ENCODE measurements around the gene CREG2.

Gene CREG2

DNA sequence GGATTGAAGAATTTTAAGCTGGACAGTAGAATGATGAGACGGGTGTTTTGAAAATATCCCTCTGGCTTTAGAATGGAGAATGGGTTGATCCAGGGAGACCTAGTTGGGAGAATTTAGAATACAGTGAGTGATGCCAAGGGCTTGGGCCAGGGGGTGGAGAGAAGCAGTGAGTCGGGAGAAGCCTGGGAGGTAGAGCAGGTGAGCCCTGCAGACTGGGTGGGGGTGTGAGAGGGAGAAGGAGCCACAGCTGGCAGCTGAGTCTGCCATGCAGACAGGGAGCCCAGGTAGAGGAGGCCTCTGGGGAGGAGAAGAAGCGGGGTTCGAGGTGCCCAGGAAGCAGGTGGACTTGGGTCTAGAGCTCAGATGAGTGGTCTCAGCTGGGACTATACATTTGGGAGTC, 18.2 kb downstream of the CREG2 start:
- no peak overlapping the region for H2BK120ac ChIP-seq (ENCODE audit: low read depth, low read length)
- peaks cover 11 to 35% of the 10 kb centered on the region in 2 experiments for H3K27me3 ChIP-seq (ENCODE audit: control insufficient read depth in 1 of 2, insufficient read depth in 1 of 2, low read length in 2 of 2)
- H3K14ac ChIP-seq (ENCODE audit: low read length in 2 of 2) = no peak overlapping the region
- no peak for DNase-seq
- H3K79me1 ChIP-seq (replicated peaks; ENCODE audit: low read length, poor library complexity, severe bottlenecking) = no peaks in the 10 kb centered on the region
- H3K4me1 ChIP-seq (ENCODE audit: control insufficient read depth, insufficient read depth, low read depth, low read length) = no peaks in the 10 kb centered on the region
- H2AFZ ChIP-seq (ENCODE audit: low read depth, low read length) = no peak overlapping the region
- no peak overlapping the region for H4K91ac ChIP-seq (ENCODE audit: low read length)
- no peak overlapping the region for H3K27ac ChIP-seq (ENCODE audit: low read length, poor library complexity, severe bottlenecking)
- H3K4me2 ChIP-seq (ENCODE audit: low read length, poor library complexity, severe bottlenecking) = no peak overlapping the region
- H3K4me3 ChIP-seq (ENCODE audit: insufficient read depth in 1 of 2, low read depth in 1 of 2, low read length in 2 of 2) = no peak overlapping the region
- no peaks in the 10 kb centered on the region for H3K9me3 ChIP-seq (ENCODE audit: control insufficient read depth, low read length)
- no peak overlapping the region for H2BK12ac ChIP-seq (ENCODE audit: low read length in 2 of 2)
- H2AK5ac ChIP-seq (ENCODE audit: low read length, severe bottlenecking) = no peak overlapping the region
- H3K4ac ChIP-seq (ENCODE audit: low read depth in 1 of 2, low read length in 2 of 2) = no peak overlapping the region
- no peak overlapping the region for H3K9ac ChIP-seq (ENCODE audit: low read length)
- H3K18ac ChIP-seq (ENCODE audit: low read depth in 1 of 2, low read length in 2 of 2) = no peak overlapping the region
- no peak overlapping the region for H4K8ac ChIP-seq (ENCODE audit: low read length)
- no peaks in the 10 kb centered on the region for H3K36me3 ChIP-seq (ENCODE audit: control insufficient read depth in 1 of 2, insufficient read depth in 2 of 2, low read depth in 1 of 2, low read length in 2 of 2)
- H3K23ac ChIP-seq (ENCODE audit: low read length in 2 of 2) = no peak overlapping the region
- 93% methylated on average over 4 of the region's 4 CpGs for WGBS
- H2BK5ac ChIP-seq (ENCODE audit: low read depth, low read length, poor library complexity, severe bottlenecking) = no peak overlapping the region
- no peak overlapping the region for H2BK15ac ChIP-seq (ENCODE audit: low read depth, poor library complexity, severe bottlenecking)

DNA sequence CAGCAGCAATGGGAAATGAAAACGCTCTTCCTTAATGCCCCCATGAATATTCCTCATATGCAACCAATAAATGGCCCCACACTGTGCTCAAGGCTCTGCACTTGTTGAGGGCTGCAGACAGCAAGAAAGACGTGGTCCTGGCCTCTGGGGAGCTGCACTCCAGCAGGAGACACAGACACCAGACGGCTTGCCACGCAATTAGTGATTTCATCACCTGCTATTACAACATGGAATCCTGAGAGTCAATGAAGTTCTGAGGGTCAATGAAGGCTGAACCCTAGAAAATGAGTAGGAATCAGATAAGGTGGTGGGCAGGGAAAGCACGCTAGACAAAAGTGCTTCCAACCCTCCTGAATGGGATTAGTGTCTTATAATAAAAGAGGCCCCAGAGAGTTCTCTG, 18.9 kb downstream of the CREG2 start:
- WGBS = 84% methylated on average over 4 of the region's 5 CpGs
- Histone ChIP-seq H3K4me2 (ENCODE audit: low read length, poor library complexity, severe bottlenecking) (no peak overlapping the region), H2BK5ac (ENCODE audit: low read depth, low read length, poor library complexity, severe bottlenecking) (no peak overlapping the region), H3K23ac (ENCODE audit: low read length in 2 of 2) (no peak overlapping the region), H3K4me3 (ENCODE audit: insufficient read depth in 1 of 2, low read depth in 1 of 2, low read length in 2 of 2) (no peak overlapping the region), H3K79me1 (replicated peaks; ENCODE audit: low read length, poor library complexity, severe bottlenecking) (no peaks in the 10 kb centered on the region), H2BK12ac (ENCODE audit: low read length in 2 of 2) (no peak overlapping the region), H4K91ac (ENCODE audit: low read length) (no peak overlapping the region), H2BK120ac (ENCODE audit: low read depth, low read length) (no peak overlapping the region), H3K4ac (ENCODE audit: low read depth in 1 of 2, low read length in 2 of 2) (no peak overlapping the region), H3K4me1 (ENCODE audit: control insufficient read depth, insufficient read depth, low read depth, low read length) (no peaks in the 10 kb centered on the region), H2AFZ (ENCODE audit: low read depth, low read length) (no peak overlapping the region), H3K18ac (ENCODE audit: low read depth in 1 of 2, low read length in 2 of 2) (no peak overlapping the region), H4K8ac (ENCODE audit: low read length) (no peak overlapping the region), H3K36me3 (ENCODE audit: control insufficient read depth in 1 of 2, insufficient read depth in 2 of 2, low read depth in 1 of 2, low read length in 2 of 2) (no peaks in the 10 kb centered on the region), H2BK15ac (ENCODE audit: low read depth, poor library complexity, severe bottlenecking) (no peak overlapping the region), H3K14ac (ENCODE audit: low read length in 2 of 2) (no peak overlapping the region), H3K9ac (ENCODE audit: low read length) (no peak overlapping the region), H2AK5ac (ENCODE audit: low read length, severe bottlenecking) (no peak overlapping the region), H3K27me3 (ENCODE audit: control insufficient read depth in 1 of 2, insufficient read depth in 1 of 2, low read length in 2 of 2) (peaks cover 14 to 38% of the 10 kb centered on the region in 2 experiments), H3K27ac (ENCODE audit: low read length, poor library complexity, severe bottlenecking) (no peak overlapping the region), H3K9me3 (ENCODE audit: control insufficient read depth, low read length) (no peaks in the 10 kb centered on the region)
- DNase-seq = no peak

DNA sequence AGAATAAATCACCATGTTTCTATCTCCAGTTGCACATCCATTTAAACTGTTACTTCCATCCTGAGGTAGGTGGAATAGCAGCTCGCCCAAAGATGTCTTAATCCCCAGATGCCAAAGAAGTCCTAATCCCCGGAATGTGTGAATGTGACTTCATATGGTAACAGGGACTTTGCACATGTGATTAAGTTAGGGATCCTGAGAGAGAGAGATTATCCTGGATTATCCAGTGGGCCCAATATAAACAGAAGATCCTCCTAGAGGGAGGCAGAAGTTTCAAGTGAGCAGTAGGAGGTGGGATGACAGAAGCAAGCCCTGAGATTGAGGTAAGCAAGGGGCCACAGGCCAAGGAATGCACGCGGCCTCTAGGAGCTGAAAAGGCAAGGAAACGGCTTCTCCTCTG, 19.8 kb downstream of the CREG2 start:
- Histone ChIP-seq H3K27ac (ENCODE audit: low read length, poor library complexity, severe bottlenecking) (no peak overlapping the region), H4K8ac (ENCODE audit: low read length) (no peak overlapping the region), H3K18ac (ENCODE audit: low read depth in 1 of 2, low read length in 2 of 2) (no peak overlapping the region), H4K91ac (ENCODE audit: low read length) (no peak overlapping the region), H3K4me3 (ENCODE audit: insufficient read depth in 1 of 2, low read depth in 1 of 2, low read length in 2 of 2) (no peak overlapping the region), H3K79me1 (replicated peaks; ENCODE audit: low read length, poor library complexity, severe bottlenecking) (no peaks in the 10 kb centered on the region), H2BK120ac (ENCODE audit: low read depth, low read length) (no peak overlapping the region), H2BK5ac (ENCODE audit: low read depth, low read length, poor library complexity, severe bottlenecking) (no peak overlapping the region), H3K9ac (ENCODE audit: low read length) (no peak overlapping the region), H3K36me3 (ENCODE audit: control insufficient read depth in 1 of 2, insufficient read depth in 2 of 2, low read depth in 1 of 2, low read length in 2 of 2) (no peaks in the 10 kb centered on the region), H3K9me3 (ENCODE audit: control insufficient read depth, low read length) (no peaks in the 10 kb centered on the region), H2AK5ac (ENCODE audit: low read length, severe bottlenecking) (no peak overlapping the region), H3K23ac (ENCODE audit: low read length in 2 of 2) (no peak overlapping the region), H3K14ac (ENCODE audit: low read length in 2 of 2) (no peak overlapping the region), H3K4ac (ENCODE audit: low read depth in 1 of 2, low read length in 2 of 2) (no peak overlapping the region), H3K4me2 (ENCODE audit: low read length, poor library complexity, severe bottlenecking) (no peak overlapping the region), H2BK15ac (ENCODE audit: low read depth, poor library complexity, severe bottlenecking) (no peak overlapping the region), H2AFZ (ENCODE audit: low read depth, low read length) (no peak overlapping the region), H3K4me1 (ENCODE audit: control insufficient read depth, insufficient read depth, low read depth, low read length) (no peaks in the 10 kb centered on the region), H3K27me3 (ENCODE audit: control insufficient read depth in 1 of 2, insufficient read depth in 1 of 2, low read length in 2 of 2) (peaks cover 14 to 45% of the 10 kb centered on the region in 2 experiments), H2BK12ac (ENCODE audit: low read length in 2 of 2) (no peak overlapping the region)
- DNase-seq = no peak
- WGBS = 94% methylated on average over 5 of the region's 5 CpGs

DNA sequence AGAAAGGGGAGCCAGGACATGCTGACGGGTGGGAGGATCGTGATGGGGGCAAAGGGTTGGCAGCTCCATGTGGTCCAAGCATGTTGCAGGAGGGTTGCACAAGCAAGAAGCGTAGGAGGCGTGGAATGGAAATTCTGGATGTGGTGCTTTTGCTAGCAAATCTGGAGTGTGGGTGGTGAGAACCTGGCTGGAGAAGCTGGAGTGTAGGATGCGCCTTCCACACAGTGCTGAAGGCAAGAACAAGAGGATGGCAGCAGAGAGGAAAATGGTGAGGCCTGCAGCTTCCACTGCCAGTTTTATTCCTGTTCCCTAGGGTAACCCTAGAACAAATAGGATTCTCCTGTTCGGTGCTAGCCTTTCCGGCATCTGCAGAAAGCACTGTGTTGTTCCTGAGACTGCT, 22.4 kb downstream of the CREG2 start:
- WGBS = 91% methylated on average over 7 of the region's 7 CpGs

More for the DNA sequence above, 22.4 kb downstream of the CREG2 start:
- Histone ChIP-seq H3K4me3 (ENCODE audit: insufficient read depth in 1 of 2, low read depth in 1 of 2, low read length in 2 of 2) (no peak overlapping the region), H2AK5ac (ENCODE audit: low read length, severe bottlenecking) (no peak overlapping the region), H3K9me3 (ENCODE audit: control insufficient read depth, low read length) (no peaks in the 10 kb centered on the region), H3K23ac (ENCODE audit: low read length in 2 of 2) (no peak overlapping the region), H3K27ac (ENCODE audit: low read length, poor library complexity, severe bottlenecking) (no peak overlapping the region), H3K9ac (ENCODE audit: low read length) (no peak overlapping the region), H3K4me2 (ENCODE audit: low read length, poor library complexity, severe bottlenecking) (no peak overlapping the region), H3K18ac (ENCODE audit: low read depth in 1 of 2, low read length in 2 of 2) (no peak overlapping the region), H2BK120ac (ENCODE audit: low read depth, low read length) (no peak overlapping the region), H3K36me3 (ENCODE audit: control insufficient read depth in 1 of 2, insufficient read depth in 2 of 2, low read depth in 1 of 2, low read length in 2 of 2) (no peaks in the 10 kb centered on the region), H2BK5ac (ENCODE audit: low read depth, low read length, poor library complexity, severe bottlenecking) (no peak overlapping the region), H3K4ac (ENCODE audit: low read depth in 1 of 2, low read length in 2 of 2) (no peak overlapping the region), H3K4me1 (ENCODE audit: control insufficient read depth, insufficient read depth, low read depth, low read length) (no peaks in the 10 kb centered on the region), H2BK15ac (ENCODE audit: low read depth, poor library complexity, severe bottlenecking) (no peak overlapping the region), H4K8ac (ENCODE audit: low read length) (no peak overlapping the region), H2BK12ac (ENCODE audit: low read length in 2 of 2) (no peak overlapping the region), H2AFZ (ENCODE audit: low read depth, low read length) (no peak overlapping the region), H3K79me1 (replicated peaks; ENCODE audit: low read length, poor library complexity, severe bottlenecking) (no peaks in the 10 kb centered on the region), H4K91ac (ENCODE audit: low read length) (no peak overlapping the region), H3K14ac (ENCODE audit: low read length in 2 of 2) (no peak overlapping the region), H3K27me3 (ENCODE audit: control insufficient read depth in 1 of 2, insufficient read depth in 1 of 2, low read length in 2 of 2) (peaks cover 14 to 39% of the 10 kb centered on the region in 2 experiments)
- DNase-seq = no peak
